ENCODE measurements around the gene BDH1.

DNA sequence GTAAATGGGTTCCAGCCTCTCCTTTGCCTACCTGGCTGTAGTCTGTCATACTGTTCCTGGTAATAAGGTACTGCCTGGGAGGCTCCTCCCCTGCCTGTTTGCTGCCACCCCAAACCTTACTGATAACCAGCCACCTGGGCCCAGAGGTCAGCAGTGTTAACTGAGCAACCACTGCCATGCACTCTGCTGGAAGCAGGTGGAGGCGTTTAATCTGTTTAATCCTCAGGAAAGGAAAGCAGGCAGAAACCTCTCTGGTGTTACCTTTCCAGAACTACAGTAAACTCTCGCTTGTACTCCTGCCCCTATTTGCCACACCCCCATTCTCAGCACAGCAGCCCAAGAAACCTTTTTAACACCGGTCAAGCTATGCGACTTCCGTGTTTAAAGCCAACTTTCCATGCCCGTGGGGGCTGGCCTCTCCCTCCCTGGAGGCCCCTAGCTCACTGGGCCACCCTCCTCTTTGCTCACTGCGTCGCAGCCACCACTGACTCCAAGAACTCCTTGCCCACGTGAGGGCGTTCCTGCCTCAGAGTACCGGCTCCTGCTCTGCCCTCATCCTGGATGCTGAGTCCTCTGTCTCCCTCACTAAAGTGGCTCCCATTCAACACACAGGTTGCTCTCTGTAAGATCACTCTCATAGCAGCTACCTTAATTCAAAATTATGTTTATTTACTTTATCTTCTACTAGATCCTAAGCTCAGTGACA lies 8.3 kb downstream of the BDH1 start:
- TF ChIP-seq, protein P1, sequence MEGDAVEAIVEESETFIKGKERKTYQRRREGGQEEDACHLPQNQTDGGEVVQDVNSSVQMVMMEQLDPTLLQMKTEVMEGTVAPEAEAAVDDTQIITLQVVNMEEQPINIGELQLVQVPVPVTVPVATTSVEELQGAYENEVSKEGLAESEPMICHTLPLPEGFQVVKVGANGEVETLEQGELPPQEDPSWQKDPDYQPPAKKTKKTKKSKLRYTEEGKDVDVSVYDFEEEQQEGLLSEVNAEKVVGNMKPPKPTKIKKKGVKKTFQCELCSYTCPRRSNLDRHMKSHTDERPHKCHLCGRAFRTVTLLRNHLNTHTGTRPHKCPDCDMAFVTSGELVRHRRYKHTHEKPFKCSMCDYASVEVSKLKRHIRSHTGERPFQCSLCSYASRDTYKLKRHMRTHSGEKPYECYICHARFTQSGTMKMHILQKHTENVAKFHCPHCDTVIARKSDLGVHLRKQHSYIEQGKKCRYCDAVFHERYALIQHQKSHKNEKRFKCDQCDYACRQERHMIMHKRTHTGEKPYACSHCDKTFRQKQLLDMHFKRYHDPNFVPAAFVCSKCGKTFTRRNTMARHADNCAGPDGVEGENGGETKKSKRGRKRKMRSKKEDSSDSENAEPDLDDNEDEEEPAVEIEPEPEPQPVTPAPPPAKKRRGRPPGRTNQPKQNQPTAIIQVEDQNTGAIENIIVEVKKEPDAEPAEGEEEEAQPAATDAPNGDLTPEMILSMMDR (IDR thresholded peaks at IDR 0.05) = no peak
- TF ChIP-seq POLR2A (IDR thresholded peaks at IDR 0.05) (no peak), POLR2AphosphoS5 (IDR thresholded peaks at IDR 0.05) (no peak), EP300 (IDR thresholded peaks at IDR 0.05) (no peak)
